GM19035 (cell line): ENCODE results near the gene MYOF.
"Not testable (repeated sequence)": the region's sequence is repeated elsewhere in the genome, so short reads cannot be mapped to it uniquely, and the experiment has no call there.

Experiments used
- ATAC-seq: cut with Tn5 transposase; IDR thresholded peaks from one replicate; pipeline ENCODE4 v1.9.1; 2021; ENCODE audit not compliant: unreplicated experiment

MYOF gene

GRCh38 chr10:93352638-93353383 lies 129.3 kb downstream of the MYOF start:
- ATAC-seq: no peak

GRCh38 chr10:93346694-93347093 lies 135.4 kb downstream of the MYOF start:
- ATAC-seq: no peak

- no peak for ATAC-seq
Observed at GRCh38 chr10:93346108-93346507, 136.0 kb downstream of the MYOF start.

GRCh38 chr10:93344691-93345090 lies 137.4 kb downstream of the MYOF start:
- ATAC-seq: no peak

- ATAC-seq: no peak
Observed at GRCh38 chr10:93342921-93343320, 139.2 kb downstream of the MYOF start.

GRCh38 chr10:93342366-93342765 lies 139.8 kb downstream of the MYOF start:
- ATAC-seq: no peak

- no peak for ATAC-seq
Observed at GRCh38 chr10:93337309-93337721, 144.8 kb downstream of the MYOF start.

GRCh38 chr10:93336678-93337077 lies 145.5 kb downstream of the MYOF start:
- no peak for ATAC-seq

- no peak for ATAC-seq
Observed at GRCh38 chr10:93336110-93336509, 146.0 kb downstream of the MYOF start.

GRCh38 chr10:93334901-93335327 lies 147.2 kb downstream of the MYOF start:
- ATAC-seq: no peak

GRCh38 chr10:93334181-93334580 lies 148.0 kb downstream of the MYOF start:
- ATAC-seq: no peak

- no peak for ATAC-seq
Observed at GRCh38 chr10:93333278-93333978, 148.7 kb downstream of the MYOF start.

- ATAC-seq: no peak
Observed at GRCh38 chr10:93330824-93331223, 151.3 kb downstream of the MYOF start.

GRCh38 chr10:93319896-93320295 lies 162.2 kb downstream of the MYOF start:
- no peak for ATAC-seq

GRCh38 chr10:93319096-93319495 lies 163.0 kb downstream of the MYOF start:
- ATAC-seq: no peak

- no peak for ATAC-seq
Observed at GRCh38 chr10:93315246-93315645, 166.9 kb downstream of the MYOF start.

GRCh38 chr10:93314656-93315055 lies 167.5 kb downstream of the MYOF start:
- not testable (repeated sequence) for ATAC-seq

- no peak for ATAC-seq
Observed at GRCh38 chr10:93313798-93314197, 168.3 kb downstream of the MYOF start.

GRCh38 chr10:93309062-93309461 lies 173.1 kb downstream of the MYOF start:
- ATAC-seq: no peak

- ATAC-seq: no peak
Observed at GRCh38 chr10:93305122-93305521, 177.0 kb downstream of the MYOF start.

- no peak for ATAC-seq
Observed at GRCh38 chr10:93300981-93301380, 181.2 kb downstream of the MYOF start.

GRCh38 chr10:93300288-93300917 lies 181.7 kb downstream of the MYOF start:
- no peak for ATAC-seq
